GM06990 (cell line): ENCODE results near the gene MSH3.

Source experiments
- DNase-seq: peaks from one replicate; pipeline ENCODE4 v3.0.0-alpha.2; 2011; ENCODE audit not compliant: insufficient read length; ENCODE audit errors: extremely low read depth
- H3K27me3 ChIP-seq: replicated peaks from 2 replicates; pipeline ENCODE4 v1.6.0; 2011; ENCODE audit warnings: low read length; ENCODE audit not compliant: control insufficient read depth, insufficient read depth
- H3K36me3 ChIP-seq: 2 replicates; pipeline ENCODE4 v1.5.1; 2011; ENCODE audit warnings: low read length; ENCODE audit not compliant: control insufficient read depth, insufficient read depth
- H3K4me3 ChIP-seq: replicated peaks from 2 replicates; pipeline ENCODE4 v1.5.1; 2011; ENCODE audit warnings: low read depth, mild to moderate bottlenecking, control low read depth, low read length
- TF ChIP-seq, protein P1 (sequence below): IDR thresholded peaks from 2 replicates; pipeline ENCODE4 v1.5.1; 2011; ENCODE audit warnings: low read length, control low read depth, mild to moderate bottlenecking, inconsistent platforms; ENCODE audit not compliant: insufficient read depth, poor library complexity, severe bottlenecking

MSH3 gene

DNA sequence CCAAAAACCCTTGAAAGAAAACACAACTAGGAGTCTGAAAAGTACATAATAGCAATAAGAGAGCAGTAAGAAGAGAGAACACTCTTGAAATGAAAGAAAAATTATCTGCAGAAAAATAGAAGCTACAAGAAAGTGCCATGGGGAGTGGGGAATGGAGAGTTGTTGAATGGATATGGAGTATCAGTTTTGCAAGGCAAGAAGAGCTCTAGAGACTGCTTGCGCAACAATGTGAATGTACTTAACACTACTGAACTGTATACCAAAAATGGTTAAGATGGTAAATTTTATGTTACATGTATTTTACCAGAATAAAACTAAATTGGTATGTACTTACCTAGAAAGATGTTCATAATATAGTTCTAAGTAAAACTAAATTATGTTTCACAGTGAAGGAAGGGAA lies 251.0 kb downstream of the MSH3 start:
- H3K27me3 ChIP-seq, result no peaks in the 10 kb centered on the region
- H3K36me3 ChIP-seq, result no peaks in the 10 kb centered on the region
- H3K4me3 ChIP-seq, result no peak overlapping the region
- DNase-seq, result no peak
- TF ChIP-seq, protein P1, sequence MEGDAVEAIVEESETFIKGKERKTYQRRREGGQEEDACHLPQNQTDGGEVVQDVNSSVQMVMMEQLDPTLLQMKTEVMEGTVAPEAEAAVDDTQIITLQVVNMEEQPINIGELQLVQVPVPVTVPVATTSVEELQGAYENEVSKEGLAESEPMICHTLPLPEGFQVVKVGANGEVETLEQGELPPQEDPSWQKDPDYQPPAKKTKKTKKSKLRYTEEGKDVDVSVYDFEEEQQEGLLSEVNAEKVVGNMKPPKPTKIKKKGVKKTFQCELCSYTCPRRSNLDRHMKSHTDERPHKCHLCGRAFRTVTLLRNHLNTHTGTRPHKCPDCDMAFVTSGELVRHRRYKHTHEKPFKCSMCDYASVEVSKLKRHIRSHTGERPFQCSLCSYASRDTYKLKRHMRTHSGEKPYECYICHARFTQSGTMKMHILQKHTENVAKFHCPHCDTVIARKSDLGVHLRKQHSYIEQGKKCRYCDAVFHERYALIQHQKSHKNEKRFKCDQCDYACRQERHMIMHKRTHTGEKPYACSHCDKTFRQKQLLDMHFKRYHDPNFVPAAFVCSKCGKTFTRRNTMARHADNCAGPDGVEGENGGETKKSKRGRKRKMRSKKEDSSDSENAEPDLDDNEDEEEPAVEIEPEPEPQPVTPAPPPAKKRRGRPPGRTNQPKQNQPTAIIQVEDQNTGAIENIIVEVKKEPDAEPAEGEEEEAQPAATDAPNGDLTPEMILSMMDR, result no peak

- H3K27me3 ChIP-seq, result no peaks in the 10 kb centered on the region
- no peak for DNase-seq
- TF ChIP-seq, protein P1, result no peak
- H3K4me3 ChIP-seq, result no peak overlapping the region
- no peaks in the 10 kb centered on the region for H3K36me3 ChIP-seq
Observed at GRCh38 chr5:80912479-80912878, 258.0 kb downstream of the MSH3 start.

DNA sequence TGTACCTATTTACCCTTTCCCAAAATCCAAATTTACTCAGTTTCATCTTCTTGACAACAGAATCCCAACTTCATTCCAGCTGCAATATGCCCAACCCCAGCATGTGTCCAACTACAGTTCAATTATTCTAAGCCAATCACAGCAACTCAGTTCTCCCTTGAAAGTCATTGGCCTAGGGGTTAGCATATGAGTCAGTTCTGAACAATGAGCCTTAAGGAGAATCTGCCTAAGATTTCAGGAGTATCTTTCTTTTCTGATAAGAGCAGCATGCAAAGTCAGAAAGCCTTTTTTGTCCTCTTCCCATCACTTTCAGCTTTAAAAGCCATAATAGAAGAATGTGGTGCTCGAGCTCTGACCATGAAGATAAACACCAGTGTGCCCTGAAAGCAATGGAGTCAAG lies 261.3 kb downstream of the MSH3 start:
- no peaks in the 10 kb centered on the region for H3K36me3 ChIP-seq
- TF ChIP-seq, protein P1, result no peak
- DNase-seq, result no peak

DNA sequence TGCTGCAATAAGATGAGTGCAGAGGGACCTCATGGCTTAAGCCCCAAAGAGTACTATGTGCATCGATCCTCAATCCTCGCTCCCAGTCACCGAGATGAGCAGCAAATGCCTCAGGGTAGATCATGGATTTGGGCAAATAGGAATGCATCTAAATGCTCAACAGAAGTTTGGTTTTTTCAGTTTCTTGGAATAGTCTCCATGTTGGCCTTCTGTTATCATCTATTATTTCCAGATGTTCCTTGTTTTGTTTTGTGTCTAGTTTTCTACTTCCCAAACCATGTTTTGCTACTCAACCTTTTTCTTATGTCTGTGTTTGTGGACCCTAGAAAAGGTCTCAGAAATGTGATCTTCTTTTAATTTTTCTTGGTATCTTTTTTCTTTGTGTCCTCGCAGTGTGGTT lies 262.2 kb downstream of the MSH3 start:
- DNase-seq, result no peak
- TF ChIP-seq, protein P1, result no peak
- Histone ChIP-seq H3K27me3 (no peaks in the 10 kb centered on the region), H3K4me3 (no peak overlapping the region), H3K36me3 (no peaks in the 10 kb centered on the region)

More for the DNA sequence above, 261.3 kb downstream of the MSH3 start:
- no peaks in the 10 kb centered on the region for H3K27me3 ChIP-seq
- no peak overlapping the region for H3K4me3 ChIP-seq

DNA sequence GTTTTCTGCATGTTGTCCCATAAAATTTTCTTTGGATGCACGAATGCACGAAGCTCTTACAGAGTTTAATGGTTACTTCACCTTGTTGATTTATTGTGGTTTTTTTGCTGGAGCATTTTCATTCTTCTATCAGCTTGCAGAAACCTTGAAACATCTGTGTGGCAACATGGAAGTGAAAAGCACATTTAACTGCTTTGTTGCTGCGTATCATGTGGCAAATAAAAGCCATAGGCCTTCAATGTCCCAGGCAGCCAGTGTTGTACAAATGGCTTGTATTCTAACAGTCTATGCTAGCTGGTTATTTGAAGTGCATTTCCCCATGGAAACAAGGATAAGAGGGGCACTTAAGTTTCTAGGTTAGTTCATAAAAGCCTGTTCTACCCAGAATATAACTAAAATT lies 263.2 kb downstream of the MSH3 start:
- Histone ChIP-seq H3K27me3 (no peaks in the 10 kb centered on the region), H3K4me3 (no peak overlapping the region), H3K36me3 (no peaks in the 10 kb centered on the region)
- TF ChIP-seq, protein P1, result no peak
- DNase-seq, result peak; percentile 5

DNA sequence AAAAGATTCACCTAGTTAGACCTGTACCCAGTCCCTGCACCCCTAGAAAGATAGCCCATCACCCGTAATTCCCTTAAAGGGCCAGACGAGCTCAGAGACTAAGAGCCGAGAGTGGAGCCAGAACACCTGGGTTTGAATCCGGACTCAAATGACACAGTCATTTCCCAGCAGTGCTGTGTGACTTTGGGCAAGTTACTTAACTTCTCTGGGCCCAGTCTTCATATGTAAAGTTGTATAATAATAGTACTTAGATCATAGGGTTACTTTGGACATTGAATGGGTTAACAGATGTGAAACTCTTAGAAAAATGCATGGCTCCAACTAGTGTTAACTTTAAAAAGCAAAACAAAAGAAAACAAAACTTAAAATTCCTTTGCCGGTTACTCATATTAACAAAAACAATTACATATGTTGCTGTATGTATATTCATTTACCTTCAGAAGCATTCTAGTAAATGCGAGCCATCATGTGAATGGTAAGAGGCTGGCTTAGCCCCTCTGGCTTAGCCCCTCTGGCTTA lies 265.3 kb downstream of the MSH3 start:
- no peak for DNase-seq
- no peak overlapping the region for H3K4me3 ChIP-seq
- H3K27me3 ChIP-seq, result no peaks in the 10 kb centered on the region
- no peaks in the 10 kb centered on the region for H3K36me3 ChIP-seq
- TF ChIP-seq, protein P1, result no peak
